SK-N-SH (cell line): ENCODE measurements around the gene CAPN9. TPM values are rescaled to one million over a fixed set of nuclear protein-coding genes. Genes with fewer than 3 reads are reported as not detected.

ENCODE experiments used
- CTCF ChIA-PET: fragments of 300-600, 350-600 bp; formaldehyde crosslinking; extraction: SDS; loops from one replicate; lab custom pipeline; 2021; lab: Yijun Ruan, JAX
- POLR2A ChIA-PET: fragments of 350-600 bp; sonication (Branson Sonifier 250); formaldehyde crosslinking; extraction: SDS; loops from one replicate; lab custom pipeline; 2020; ENCODE audit warnings: antibody characterized with exemption, inconsistent platforms; lab: Yijun Ruan, JAX
- DNase-seq: peaks from one replicate; pipeline ENCODE4 v3.0.0; 2012
- H2AFZ ChIP-seq: fragments of 200-600 bp; sonication (generic); 2 replicates; pipeline ENCODE4 v1.8.1; 2016; ENCODE audit warnings: antibody characterized with exemption, mild to moderate bottlenecking, low read depth
- H3F3A ChIP-seq: fragments of 200-600 bp; sonication (generic); replicated peaks from 2 replicates; pipeline ENCODE3; 2016; ENCODE audit warnings: antibody characterized with exemption, mild to moderate bottlenecking; ENCODE audit not compliant: insufficient read depth
- H3K27ac ChIP-seq, 2 experiments: fragments of 200-500 bp in 1 of 2; fragments of 200-600 bp in 1 of 2; sonication (Bioruptor generic) in 1 of 2; sonication (generic), shearing (Covaris generic) in 1 of 2; 2 replicates each; pipeline versions ENCODE4 v1.5.1 to v1.6.1; 2014 to 2016; ENCODE audit warnings: low read depth in 2 of 2, inconsistent platforms in 1 of 2, low read length in 1 of 2, mild to moderate bottlenecking in 1 of 2, mixed read lengths in 1 of 2
- H3K27me3 ChIP-seq: fragments of 200-600 bp; sonication (generic), shearing (Covaris generic); 2 replicates; pipeline ENCODE4 v1.6.1; 2016; ENCODE audit warnings: mixed run types; ENCODE audit not compliant: insufficient read depth
- H3K36me3 ChIP-seq, 2 experiments: fragments of 200-500 bp in 1 of 2; fragments of 200-600 bp in 1 of 2; sonication (Bioruptor generic) in 1 of 2; sonication (generic) in 1 of 2; replicated peaks in 1 of 2; 2 replicates each; pipeline versions ENCODE3 to v1.5.1; 2014 to 2016; ENCODE audit warnings: low read length in 1 of 2, mild to moderate bottlenecking in 1 of 2; ENCODE audit not compliant: insufficient read depth in 2 of 2, control insufficient read depth in 1 of 2
- H3K4me1 ChIP-seq, 2 experiments: fragments of 200-500 bp in 1 of 2; fragments of 200-600 bp in 1 of 2; sonication (Bioruptor generic) in 1 of 2; sonication (generic), shearing (Covaris generic) in 1 of 2; 2 replicates each; pipeline versions ENCODE4 v1.5.1 to v1.6.1; 2014 to 2016; ENCODE audit warnings: low read depth in 1 of 2, low read length in 1 of 2, mixed run types in 1 of 2; ENCODE audit not compliant: insufficient read depth in 2 of 2, control insufficient read depth in 1 of 2
- H3K4me2 ChIP-seq: fragments of 200-600 bp; sonication (generic), shearing (Covaris generic); 2 replicates; pipeline ENCODE4 v1.6.1; 2017; ENCODE audit warnings: mixed run types
- H3K4me3 ChIP-seq, 2 experiments: fragments of 200-500 bp in 1 of 2; fragments of 200-600 bp in 1 of 2; sonication (Bioruptor generic) in 1 of 2; sonication (generic), shearing (Covaris generic) in 1 of 2; 2 replicates each; pipeline versions ENCODE4 v1.5.1 to v1.8.1; 2014 to 2016; ENCODE audit warnings: low read depth in 2 of 2, inconsistent platforms in 1 of 2, low read length in 1 of 2, mild to moderate bottlenecking in 1 of 2, mixed read lengths in 1 of 2, moderate library complexity in 1 of 2
- H3K79me2 ChIP-seq: fragments of 200-600 bp; sonication (generic); 2 replicates; pipeline ENCODE4 v1.8.1; 2017; ENCODE audit warnings: mild to moderate bottlenecking; ENCODE audit not compliant: insufficient read depth
- H3K9ac ChIP-seq: fragments of 200-600 bp; sonication (generic); 2 replicates; pipeline ENCODE4 v1.6.1; 2017; ENCODE audit warnings: mixed run types
- H3K9me2 ChIP-seq: fragments of 200-600 bp; sonication (generic); 2 replicates; pipeline ENCODE4 v1.6.1; 2017; ENCODE audit warnings: mixed run types
- H3K9me3 ChIP-seq: fragments of 200-600 bp; sonication (generic); 2 replicates; pipeline ENCODE4 v1.6.1; 2017; ENCODE audit warnings: mixed run types, mild to moderate bottlenecking, moderate library complexity
- H4K20me1 ChIP-seq: fragments of 200-600 bp; sonication (generic); 2 replicates; pipeline ENCODE4 v1.6.1; 2017; ENCODE audit warnings: mild to moderate bottlenecking, mixed run types; ENCODE audit not compliant: insufficient read depth
- CHD2 ChIP-seq: fragments of 150-350 bp; IDR thresholded peaks from 2 replicates; pipeline ENCODE4 v1.6.1; 2018; ENCODE audit warnings: low read length; ENCODE audit not compliant: partially characterized antibody
- EZH2phosphoT487 ChIP-seq: fragments of 200-600 bp; sonication (generic); IDR thresholded peaks from 2 replicates; pipeline ENCODE4 v1.6.1; 2017; ENCODE audit warnings: low read depth, mixed run types, mild to moderate bottlenecking, antibody characterized with exemption, moderate library complexity, borderline replicate concordance
- FOXJ3 ChIP-seq: sonication (generic); formaldehyde crosslinking; IDR thresholded peaks from 2 replicates; pipeline ENCODE4 v1.5.1; 2020; ENCODE audit warnings: mild to moderate bottlenecking, missing genetic modification reagents
- GABPA ChIP-seq: IDR thresholded peaks from 2 replicates; pipeline ENCODE4 v1.4.0; 2012; ENCODE audit warnings: low read depth, mild to moderate bottlenecking
- GATA2 ChIP-seq: sonication (generic); formaldehyde crosslinking; IDR thresholded peaks from 2 replicates; pipeline ENCODE4 v1.5.0; 2020; ENCODE audit warnings: mild to moderate bottlenecking, missing genetic modification reagents
- MEF2A ChIP-seq: IDR thresholded peaks from 2 replicates; pipeline ENCODE4 v1.4.0; 2012; ENCODE audit warnings: low read depth, borderline replicate concordance
- MXI1 ChIP-seq: IDR thresholded peaks from 2 replicates; pipeline ENCODE4 v1.6.1; 2012; ENCODE audit warnings: mild to moderate bottlenecking, low read depth, low read length, improper control_type of control experiment
- NFIC ChIP-seq: IDR thresholded peaks from 2 replicates; pipeline ENCODE4 v1.4.0; 2012; ENCODE audit warnings: borderline replicate concordance
- PBX3 ChIP-seq: IDR thresholded peaks from 2 replicates; pipeline ENCODE4; 2012
- POLR2AphosphoS5 ChIP-seq: IDR thresholded peaks from 2 replicates; pipeline ENCODE4 v1.6.1; 2012; ENCODE audit warnings: low read depth, low read length
- REST ChIP-seq: IDR thresholded peaks from 2 replicates; pipeline ENCODE4 v1.6.1; 2012; ENCODE audit warnings: mild to moderate bottlenecking, low read depth, low read length, moderate library complexity
- RFX5 ChIP-seq: IDR thresholded peaks from 2 replicates; pipeline ENCODE4 v1.6.1; 2012; ENCODE audit warnings: mild to moderate bottlenecking, improper control_type of control experiment, low read length
- SIN3A ChIP-seq: IDR thresholded peaks from 2 replicates; pipeline ENCODE4 v1.6.1; 2012; ENCODE audit warnings: low read depth, mild to moderate bottlenecking, low read length, moderate library complexity, borderline replicate concordance
- TCF12 ChIP-seq: IDR thresholded peaks from 2 replicates; pipeline ENCODE4 v1.4.0; 2012
- ZBTB33 ChIP-seq: IDR thresholded peaks from 2 replicates; pipeline ENCODE4 v1.4.0; 2012; ENCODE audit warnings: low read depth, borderline replicate concordance
- WGBS: methylation state at CpG from one replicate; pipeline ENCODE4 v1.1.6; 2017; ENCODE audit warnings: low lambda C conversion rate; 5-methylcytosine and 5-hydroxymethylcytosine counted together
- polyA plus RNA-seq, 3 experiments: library from polyadenylated mRNA; depleted of rRNA; stranded (reverse); fragments of >200 nt; gene quantifications; 2 replicates each; pipeline ENCODE4 v1.2.3, GENCODE V29; 2012

CAPN9 gene
- polyA plus RNA-seq, 1 of the 3 experiments (the other 2 are of a cell fraction), result not detected

GRCh38 chr1:230711245-230711644 lies 35.9 kb upstream of the CAPN9 start:
- Histone ChIP-seq H3K27ac (no peak overlapping the region), H3K79me2 (no peaks in the 10 kb centered on the region), H3K9me2 (no peaks in the 10 kb centered on the region), H3F3A (no peaks in the 10 kb centered on the region), H2AFZ (no peak overlapping the region), H3K36me3 (no peaks in the 10 kb centered on the region), H3K4me2 (no peak overlapping the region), H3K4me1 (peaks cover 0 to 10% of the 10 kb centered on the region in 2 experiments; a peak in 1 of 4 replicates), H3K4me3 (no peak overlapping the region), H3K27me3 (no peaks in the 10 kb centered on the region), H3K9me3 (no peaks in the 10 kb centered on the region), H3K9ac (no peak overlapping the region), H4K20me1 (no peaks in the 10 kb centered on the region)
- ChIA-PET CTCF (interaction anchor here (0.7 kb wide), 1 partner anchor 21 kb away, joined by 3 read pairs; no protein-coding TSS in a partner anchor), POLR2A (no interaction called here)
- WGBS, result 57% methylated on average over 3 of the region's 3 CpGs
- TF ChIP-seq PBX3 (no peak), GABPA (no peak), TCF12 (no peak), FOXJ3 (CRISPR knock-in tag) (no peak), ZBTB33 (no peak), REST (no peak), MEF2A (no peak), GATA2 (no peak), SIN3A (no peak), POLR2AphosphoS5 (no peak), CHD2 (no peak), MXI1 (no peak), NFIC (no peak), EZH2phosphoT487 (no peak), RFX5 (no peak)
- no peak for DNase-seq
